ENCODE data around the gene AKR1B1.

Gene AKR1B1

GRCh38 chr7:134457210-134457609 is 1.7 kb downstream of the AKR1B1 start:
- no peaks in the 10 kb centered on the region for H3K27me3 Mint-ChIP-seq
- H3K36me3 Mint-ChIP-seq = peaks cover 3% of the 10 kb centered on the region
- H3K4me1 Mint-ChIP-seq = peaks cover 65% of the 10 kb centered on the region
- H3K4me3 Mint-ChIP-seq = peak overlapping the region; percentile 94
- H3K9me3 Mint-ChIP-seq = no peaks in the 10 kb centered on the region
- H3K27ac Mint-ChIP-seq = peak overlapping the region; percentile 70

- Mint-ChIP-seq H3K4me1 (peaks cover 58% of the 10 kb centered on the region), H3K27ac (peak overlapping the region; percentile 48), H3K9me3 (no peaks in the 10 kb centered on the region), H3K4me3 (peak overlapping the region; percentile 32), H3K27me3 (no peaks in the 10 kb centered on the region), H3K36me3 (peaks cover 7% of the 10 kb centered on the region)
Observed at GRCh38 chr7:134454277-134454676, 4.6 kb downstream of the AKR1B1 start.

GRCh38 chr7:134453518-134453917 is 5.4 kb downstream of the AKR1B1 start:
- Mint-ChIP-seq H3K27ac (no peak overlapping the region), H3K4me3 (no peak overlapping the region), H3K9me3 (no peaks in the 10 kb centered on the region), H3K36me3 (peaks cover 7% of the 10 kb centered on the region), H3K27me3 (no peaks in the 10 kb centered on the region), H3K4me1 (peaks cover 55% of the 10 kb centered on the region)

GRCh38 chr7:134452991-134453473 is 5.9 kb downstream of the AKR1B1 start:
- H3K27me3 Mint-ChIP-seq = no peaks in the 10 kb centered on the region
- H3K27ac Mint-ChIP-seq = no peak overlapping the region
- no peak overlapping the region for H3K4me3 Mint-ChIP-seq
- H3K36me3 Mint-ChIP-seq = peaks cover 7% of the 10 kb centered on the region
- no peaks in the 10 kb centered on the region for H3K9me3 Mint-ChIP-seq
- peaks cover 51% of the 10 kb centered on the region for H3K4me1 Mint-ChIP-seq

- Mint-ChIP-seq H3K4me1 (peaks cover 45% of the 10 kb centered on the region), H3K9me3 (no peaks in the 10 kb centered on the region), H3K27ac (no peak overlapping the region), H3K4me3 (no peak overlapping the region), H3K36me3 (peaks cover 7% of the 10 kb centered on the region), H3K27me3 (no peaks in the 10 kb centered on the region)
Observed at GRCh38 chr7:134452419-134452838, 6.5 kb downstream of the AKR1B1 start.

GRCh38 chr7:134451656-134452055 is 7.2 kb downstream of the AKR1B1 start:
- Mint-ChIP-seq H3K36me3 (peaks cover 7% of the 10 kb centered on the region), H3K27me3 (no peaks in the 10 kb centered on the region), H3K27ac (no peak overlapping the region), H3K4me3 (no peak overlapping the region), H3K4me1 (peaks cover 41% of the 10 kb centered on the region), H3K9me3 (no peaks in the 10 kb centered on the region)

GRCh38 chr7:134450294-134451000 is 8.5 kb downstream of the AKR1B1 start:
- peaks cover 7% of the 10 kb centered on the region for H3K36me3 Mint-ChIP-seq
- no peaks in the 10 kb centered on the region for H3K9me3 Mint-ChIP-seq
- peaks cover 30% of the 10 kb centered on the region for H3K4me1 Mint-ChIP-seq
- H3K4me3 Mint-ChIP-seq = no peak overlapping the region
- no peak overlapping the region for H3K27ac Mint-ChIP-seq
- no peaks in the 10 kb centered on the region for H3K27me3 Mint-ChIP-seq

- Mint-ChIP-seq H3K4me1 (peaks cover 23% of the 10 kb centered on the region), H3K27me3 (no peaks in the 10 kb centered on the region), H3K36me3 (peaks cover 7% of the 10 kb centered on the region), H3K9me3 (no peaks in the 10 kb centered on the region), H3K27ac (no peak overlapping the region), H3K4me3 (no peak overlapping the region)
Observed at GRCh38 chr7:134449680-134450079, 9.2 kb downstream of the AKR1B1 start.

GRCh38 chr7:134448356-134449229 is 10.3 kb downstream of the AKR1B1 start:
- H3K27me3 Mint-ChIP-seq = no peaks in the 10 kb centered on the region
- H3K4me3 Mint-ChIP-seq = no peak overlapping the region
- H3K27ac Mint-ChIP-seq = no peak overlapping the region
- no peaks in the 10 kb centered on the region for H3K9me3 Mint-ChIP-seq
- H3K36me3 Mint-ChIP-seq = peaks cover 14% of the 10 kb centered on the region
- H3K4me1 Mint-ChIP-seq = peaks cover 12% of the 10 kb centered on the region

- Mint-ChIP-seq H3K4me1 (peaks cover 5% of the 10 kb centered on the region), H3K9me3 (no peaks in the 10 kb centered on the region), H3K4me3 (no peak overlapping the region), H3K27ac (no peak overlapping the region), H3K36me3 (peaks cover 14% of the 10 kb centered on the region), H3K27me3 (no peaks in the 10 kb centered on the region)
Observed at GRCh38 chr7:134447383-134447782, 11.5 kb downstream of the AKR1B1 start.

GRCh38 chr7:134446923-134447322 is 12.0 kb downstream of the AKR1B1 start:
- Mint-ChIP-seq H3K36me3 (peaks cover 13% of the 10 kb centered on the region), H3K4me1 (no peaks in the 10 kb centered on the region), H3K4me3 (no peak overlapping the region), H3K27me3 (no peaks in the 10 kb centered on the region), H3K27ac (no peak overlapping the region), H3K9me3 (no peaks in the 10 kb centered on the region)

GRCh38 chr7:134446446-134446845 is 12.5 kb downstream of the AKR1B1 start:
- Mint-ChIP-seq H3K27ac (no peak overlapping the region), H3K27me3 (no peaks in the 10 kb centered on the region), H3K36me3 (peaks cover 13% of the 10 kb centered on the region), H3K4me1 (no peaks in the 10 kb centered on the region), H3K4me3 (no peak overlapping the region), H3K9me3 (no peaks in the 10 kb centered on the region)

GRCh38 chr7:134444961-134445315 is 14.0 kb downstream of the AKR1B1 start:
- peaks cover 18% of the 10 kb centered on the region for H3K36me3 Mint-ChIP-seq
- no peak overlapping the region for H3K27ac Mint-ChIP-seq
- H3K4me1 Mint-ChIP-seq = no peaks in the 10 kb centered on the region
- H3K4me3 Mint-ChIP-seq = no peak overlapping the region
- H3K9me3 Mint-ChIP-seq = no peaks in the 10 kb centered on the region
- no peaks in the 10 kb centered on the region for H3K27me3 Mint-ChIP-seq

- H3K4me1 Mint-ChIP-seq = no peaks in the 10 kb centered on the region
- peaks cover 17% of the 10 kb centered on the region for H3K36me3 Mint-ChIP-seq
- H3K4me3 Mint-ChIP-seq = no peak overlapping the region
- no peaks in the 10 kb centered on the region for H3K27me3 Mint-ChIP-seq
- no peaks in the 10 kb centered on the region for H3K9me3 Mint-ChIP-seq
- no peak overlapping the region for H3K27ac Mint-ChIP-seq
Observed at GRCh38 chr7:134444198-134444960, 14.5 kb downstream of the AKR1B1 start.

GRCh38 chr7:134443396-134444070 is 15.4 kb downstream of the AKR1B1 start:
- Mint-ChIP-seq H3K27me3 (no peaks in the 10 kb centered on the region), H3K9me3 (no peaks in the 10 kb centered on the region), H3K4me3 (no peak overlapping the region), H3K36me3 (peaks cover 18% of the 10 kb centered on the region), H3K27ac (peak overlapping the region; percentile 68), H3K4me1 (no peaks in the 10 kb centered on the region)
